ENCODE results near the gene VPS11. TPM values are rescaled to one million over a fixed set of nuclear protein-coding genes. Genes with fewer than 3 reads are reported as not detected.
"Not testable (repeated sequence)": the region's sequence is repeated elsewhere in the genome, so short reads cannot be mapped to it uniquely, and the experiment has no call there.

The VPS11 gene
- total RNA-seq, 1 experiment from 2014 or later = 18.6 TPM

DNA sequence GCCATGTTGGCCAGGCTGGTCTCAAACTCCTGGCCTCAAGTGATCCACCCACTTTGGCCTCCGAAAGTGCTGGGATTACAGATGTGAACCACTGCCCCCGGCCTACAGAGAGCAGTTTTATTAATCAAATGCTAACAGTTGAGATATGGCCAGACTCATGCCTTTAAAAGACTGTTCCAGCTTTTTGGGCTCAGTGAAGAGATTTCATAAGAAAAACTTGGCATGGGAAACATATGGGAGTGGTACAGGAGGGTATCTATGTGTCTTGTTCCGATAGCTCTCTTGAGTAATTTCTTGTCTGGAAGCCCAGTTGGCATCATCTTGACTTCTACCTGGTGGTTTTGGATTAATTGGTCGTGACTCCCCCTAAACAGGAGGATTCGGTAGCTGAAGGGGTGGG is 28.7 kb upstream of the VPS11 start:
- H3K4me2 ChIP-seq (ENCODE audit: insufficient read depth, insufficient read length, low read length) = no peak overlapping the region
- Mint-ChIP-seq H3K4me1 (peaks cover 13 to 14% of the 10 kb centered on the region in 2 experiments), H3K36me3 (ENCODE audit: insufficient read depth in 1 of 3, low read depth in 3 of 3) (no peaks in the 10 kb centered on the region), H3K4me3 (no peak overlapping the region), H3K27me3 (ENCODE audit: low read depth) (no peaks in the 10 kb centered on the region), H3K27ac (peak overlapping the region in 1 of 3 experiments; percentile 50; a peak in 3 of 7 replicates), H3K9me3 (no peaks in the 10 kb centered on the region)
- H4K8ac ChIP-seq (replicated peaks; ENCODE audit: insufficient read length, low read depth, low read length) = no peak overlapping the region
- no peak overlapping the region for H3K9ac ChIP-seq (ENCODE audit: extremely low read depth, insufficient read length, low read length)
- no peak overlapping the region for H3K4ac ChIP-seq (ENCODE audit: low read depth, low read length)
- H3K56ac ChIP-seq (ENCODE audit: insufficient read length, low read depth, low read length) = no peak overlapping the region
- no peak overlapping the region for H3K14ac ChIP-seq (ENCODE audit: insufficient read depth, low read length)
- no peak overlapping the region for H2BK120ac ChIP-seq (ENCODE audit: low read depth, low read length, poor library complexity, severe bottlenecking)
- H3K18ac ChIP-seq (ENCODE audit: insufficient read length, low read depth, low read length) = no peak overlapping the region
- no peak overlapping the region for H3K27ac ChIP-seq (ENCODE audit: insufficient read length, low read depth, low read length)
- H2AK5ac ChIP-seq (ENCODE audit: insufficient read length, low read length) = no peak overlapping the region
- H4K20me1 ChIP-seq (ENCODE audit: control insufficient read depth, insufficient read depth, insufficient read length) = no peaks in the 10 kb centered on the region
- no CpG with 5 or more reads among the region's 5 CpGs for WGBS (ENCODE audit: extremely low coverage, insufficient read length, low lambda C conversion rate)
- peak overlapping the region; percentile 16 for H2AFZ ChIP-seq (ENCODE audit: low read length)
- no peak overlapping the region for H3K23ac ChIP-seq (ENCODE audit: insufficient read length, low read depth, low read length)
- H2BK15ac ChIP-seq (ENCODE audit: low read depth, low read length) = no peak overlapping the region
- H3K79me2 ChIP-seq (ENCODE audit: insufficient read depth, low read length) = no peaks in the 10 kb centered on the region
- H3K23me2 ChIP-seq (ENCODE audit: insufficient read length, low read depth, low read length, poor library complexity, severe bottlenecking) = no peaks in the 10 kb centered on the region
- H2BK5ac ChIP-seq (ENCODE audit: insufficient read length, low read length) = no peak overlapping the region
- H3K79me1 ChIP-seq (ENCODE audit: insufficient read depth, low read depth, low read length, poor library complexity, severe bottlenecking) = no peaks in the 10 kb centered on the region
- H3K9me3 ChIP-seq (ENCODE audit: control insufficient read depth, low read depth, low read length) = no peaks in the 10 kb centered on the region
- H4K91ac ChIP-seq (ENCODE audit: insufficient read length, low read depth, low read length) = no peak overlapping the region
- no peak overlapping the region for H2BK12ac ChIP-seq (ENCODE audit: insufficient read length, low read depth, low read length)
- H4K5ac ChIP-seq (ENCODE audit: insufficient read length, low read depth, low read length) = no peak overlapping the region
- no peak overlapping the region for H2BK20ac ChIP-seq (ENCODE audit: low read depth, low read length, poor library complexity, severe bottlenecking)
- DNase-seq = no peak
- no peaks in the 10 kb centered on the region for H3K27me3 ChIP-seq (ENCODE audit: insufficient read depth, low read length)
- no peak overlapping the region for H3T11ph ChIP-seq (ENCODE audit: low read length)
- no peak for TF ChIP-seq CTCF (conservative IDR thresholded peaks at IDR 0.05)
- no peaks in the 10 kb centered on the region for H3K4me1 ChIP-seq (ENCODE audit: insufficient read depth, low read length)

GRCh38 chr11:119039471-119039870 is 28.1 kb upstream of the VPS11 start:
- not testable (repeated sequence) for H4K91ac ChIP-seq (ENCODE audit: insufficient read length, low read depth, low read length); H3K18ac ChIP-seq (ENCODE audit: insufficient read length, low read depth, low read length); H3K36me3 Mint-ChIP-seq (ENCODE audit: insufficient read depth in 1 of 3, low read depth in 3 of 3); H3K79me2 ChIP-seq (ENCODE audit: insufficient read depth, low read length); H3K56ac ChIP-seq (ENCODE audit: insufficient read length, low read depth, low read length); H2AK5ac ChIP-seq (ENCODE audit: insufficient read length, low read length); H2BK12ac ChIP-seq (ENCODE audit: insufficient read length, low read depth, low read length); H4K5ac ChIP-seq (ENCODE audit: insufficient read length, low read depth, low read length); H3K4me3 Mint-ChIP-seq; H3K14ac ChIP-seq (ENCODE audit: insufficient read depth, low read length); H3K79me1 ChIP-seq (ENCODE audit: insufficient read depth, low read depth, low read length, poor library complexity, severe bottlenecking); DNase-seq; H3K23me2 ChIP-seq (ENCODE audit: insufficient read length, low read depth, low read length, poor library complexity, severe bottlenecking); H4K8ac ChIP-seq (replicated peaks; ENCODE audit: insufficient read length, low read depth, low read length); H2BK120ac ChIP-seq (ENCODE audit: low read depth, low read length, poor library complexity, severe bottlenecking); H3T11ph ChIP-seq (ENCODE audit: low read length); H4K20me1 ChIP-seq (ENCODE audit: control insufficient read depth, insufficient read depth, insufficient read length); H3K9ac ChIP-seq (ENCODE audit: extremely low read depth, insufficient read length, low read length); H2AFZ ChIP-seq (ENCODE audit: low read length); H3K4ac ChIP-seq (ENCODE audit: low read depth, low read length); H3K27me3 ChIP-seq (ENCODE audit: insufficient read depth, low read length); H2BK5ac ChIP-seq (ENCODE audit: insufficient read length, low read length); H3K9me3 Mint-ChIP-seq; H3K27me3 Mint-ChIP-seq (ENCODE audit: low read depth); H2BK15ac ChIP-seq (ENCODE audit: low read depth, low read length); H3K4me2 ChIP-seq (ENCODE audit: insufficient read depth, insufficient read length, low read length); H3K4me1 ChIP-seq (ENCODE audit: insufficient read depth, low read length); H3K27ac ChIP-seq (ENCODE audit: insufficient read length, low read depth, low read length); H3K9me3 ChIP-seq (ENCODE audit: control insufficient read depth, low read depth, low read length); H3K23ac ChIP-seq (ENCODE audit: insufficient read length, low read depth, low read length); H2BK20ac ChIP-seq (ENCODE audit: low read depth, low read length, poor library complexity, severe bottlenecking)
- no CpG with 5 or more reads among the region's 11 CpGs for WGBS (ENCODE audit: extremely low coverage, insufficient read length, low lambda C conversion rate)
- peak overlapping the region in 1 of 3 experiments; percentile 50; a peak in 2 of 7 replicates for H3K27ac Mint-ChIP-seq
- H3K4me1 Mint-ChIP-seq = peaks cover 14 to 15% of the 10 kb centered on the region in 2 experiments

Measured in H9 (cell line).